ENCODE results near the gene PLA2G7. TPM values are rescaled to one million over a fixed set of nuclear protein-coding genes. Genes with fewer than 3 reads are reported as not detected.

The PLA2G7 gene
- polyA plus RNA-seq, 1 experiment: not detected

DNA sequence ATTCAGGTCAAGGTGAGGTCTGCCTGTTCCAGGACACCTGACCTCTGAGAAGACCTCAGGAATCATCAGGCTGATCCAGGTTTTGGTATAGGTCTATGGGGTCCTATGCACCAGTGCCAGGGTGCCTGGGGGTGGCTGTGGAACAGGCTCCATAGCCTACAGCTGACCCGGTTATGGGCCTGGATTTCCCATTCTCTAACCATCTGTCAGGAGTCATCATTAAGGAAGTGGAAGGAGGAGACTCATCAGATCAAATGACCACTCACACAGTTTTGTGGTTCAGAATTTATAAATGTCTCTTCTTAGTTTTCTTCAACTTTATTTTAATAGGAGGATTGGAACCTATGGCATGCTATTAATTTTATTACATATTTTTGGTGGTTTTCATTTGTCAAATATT lies 14.8 kb downstream of the PLA2G7 start:
- no peak for DNase-seq (ENCODE audit: low read depth)
- TF ChIP-seq, protein P1, sequence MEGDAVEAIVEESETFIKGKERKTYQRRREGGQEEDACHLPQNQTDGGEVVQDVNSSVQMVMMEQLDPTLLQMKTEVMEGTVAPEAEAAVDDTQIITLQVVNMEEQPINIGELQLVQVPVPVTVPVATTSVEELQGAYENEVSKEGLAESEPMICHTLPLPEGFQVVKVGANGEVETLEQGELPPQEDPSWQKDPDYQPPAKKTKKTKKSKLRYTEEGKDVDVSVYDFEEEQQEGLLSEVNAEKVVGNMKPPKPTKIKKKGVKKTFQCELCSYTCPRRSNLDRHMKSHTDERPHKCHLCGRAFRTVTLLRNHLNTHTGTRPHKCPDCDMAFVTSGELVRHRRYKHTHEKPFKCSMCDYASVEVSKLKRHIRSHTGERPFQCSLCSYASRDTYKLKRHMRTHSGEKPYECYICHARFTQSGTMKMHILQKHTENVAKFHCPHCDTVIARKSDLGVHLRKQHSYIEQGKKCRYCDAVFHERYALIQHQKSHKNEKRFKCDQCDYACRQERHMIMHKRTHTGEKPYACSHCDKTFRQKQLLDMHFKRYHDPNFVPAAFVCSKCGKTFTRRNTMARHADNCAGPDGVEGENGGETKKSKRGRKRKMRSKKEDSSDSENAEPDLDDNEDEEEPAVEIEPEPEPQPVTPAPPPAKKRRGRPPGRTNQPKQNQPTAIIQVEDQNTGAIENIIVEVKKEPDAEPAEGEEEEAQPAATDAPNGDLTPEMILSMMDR (IDR thresholded peaks at IDR 0.05; ENCODE audit: insufficient read depth, low read depth, low read length): no peak
- POLR2A ChIA-PET: no interaction called here
- no peak overlapping the region for H3K4me3 ChIP-seq (ENCODE audit: low read depth, low read length)
- no peaks in the 10 kb centered on the region for H3K36me3 ChIP-seq (ENCODE audit: control insufficient read depth, insufficient read depth, low read length)
- CTCF ChIA-PET: no interaction called here
- H3K27me3 ChIP-seq (ENCODE audit: control insufficient read depth, insufficient read depth, low read length): no peaks in the 10 kb centered on the region

DNA sequence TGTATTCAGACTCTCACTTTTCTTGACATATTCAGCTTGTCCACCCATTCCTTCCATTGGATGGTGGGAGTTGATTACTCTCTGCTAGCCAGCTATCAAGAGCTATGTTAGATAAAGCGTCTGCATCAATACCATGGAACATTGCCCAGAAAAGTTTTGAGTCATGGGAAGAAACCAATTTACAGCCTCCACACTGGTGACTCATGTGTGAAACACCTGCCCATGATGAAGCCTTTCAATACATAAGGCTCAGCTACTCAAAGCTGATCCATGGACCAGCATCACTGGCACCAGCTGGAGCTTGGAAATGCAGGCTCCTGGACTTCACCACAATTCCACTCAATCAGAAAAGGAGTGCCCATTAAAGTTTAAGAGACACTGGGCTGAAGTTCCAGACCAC lies 16.1 kb downstream of the PLA2G7 start:
- no peak for DNase-seq (ENCODE audit: low read depth)
- TF ChIP-seq, protein P1 (IDR thresholded peaks at IDR 0.05; ENCODE audit: insufficient read depth, low read depth, low read length): no peak

DNA sequence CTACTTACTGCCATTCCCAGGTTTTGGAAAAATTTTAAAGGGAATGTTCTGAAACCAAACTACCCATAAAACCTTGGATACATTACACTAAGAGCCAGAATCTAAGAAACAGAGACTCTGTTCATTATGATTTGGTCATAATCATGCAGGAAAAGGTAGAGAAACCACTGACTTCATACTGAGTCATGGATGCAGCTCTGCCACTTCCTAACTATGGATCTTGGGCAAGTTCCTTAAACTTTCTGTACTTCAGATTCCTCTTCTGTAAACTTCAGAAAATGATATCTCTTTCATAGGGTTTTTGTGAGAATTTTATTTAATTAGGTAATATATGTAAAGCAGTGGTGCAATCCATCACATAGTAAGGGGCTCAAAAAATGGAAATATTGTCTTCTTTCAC lies 20.0 kb downstream of the PLA2G7 start:
- TF ChIP-seq, protein P1 (IDR thresholded peaks at IDR 0.05; ENCODE audit: insufficient read depth, low read depth, low read length): no peak
- ChIA-PET POLR2A (no interaction called here), CTCF (no interaction called here)
- Histone ChIP-seq H3K36me3 (ENCODE audit: control insufficient read depth, insufficient read depth, low read length) (no peaks in the 10 kb centered on the region), H3K27me3 (ENCODE audit: control insufficient read depth, insufficient read depth, low read length) (no peaks in the 10 kb centered on the region), H3K4me3 (ENCODE audit: low read depth, low read length) (no peak overlapping the region)
- no peak for DNase-seq (ENCODE audit: low read depth)

More for the DNA sequence above, 16.1 kb downstream of the PLA2G7 start:
- CTCF ChIA-PET: no interaction called here
- H3K36me3 ChIP-seq (ENCODE audit: control insufficient read depth, insufficient read depth, low read length): no peaks in the 10 kb centered on the region
- no peak overlapping the region for H3K4me3 ChIP-seq (ENCODE audit: low read depth, low read length)
- H3K27me3 ChIP-seq (ENCODE audit: control insufficient read depth, insufficient read depth, low read length): no peaks in the 10 kb centered on the region
- POLR2A ChIA-PET: no interaction called here

DNA sequence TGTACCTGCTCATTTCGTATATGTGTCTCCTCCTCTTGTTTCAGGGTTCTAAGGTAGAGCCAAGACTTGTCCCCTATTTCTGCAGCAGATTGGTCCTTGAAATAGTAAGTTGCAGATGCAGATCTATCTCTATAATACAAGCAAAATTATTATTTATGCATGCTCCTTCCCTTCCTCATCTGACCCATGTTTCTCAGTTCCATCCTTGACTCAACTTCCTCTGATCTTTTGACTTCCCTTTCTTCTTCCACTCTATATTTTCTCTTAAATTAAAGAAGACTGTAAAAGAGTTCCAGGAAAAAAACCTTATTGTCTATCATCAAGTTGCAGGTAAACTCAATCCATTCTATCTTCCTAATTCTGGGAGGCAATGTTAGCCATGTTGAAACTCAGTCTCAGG lies 23.7 kb downstream of the PLA2G7 start:
- Histone ChIP-seq H3K36me3 (ENCODE audit: control insufficient read depth, insufficient read depth, low read length) (no peaks in the 10 kb centered on the region), H3K4me3 (ENCODE audit: low read depth, low read length) (no peak overlapping the region), H3K27me3 (ENCODE audit: control insufficient read depth, insufficient read depth, low read length) (no peaks in the 10 kb centered on the region)
- ChIA-PET POLR2A (no interaction called here), CTCF (no interaction called here)
- no peak for DNase-seq (ENCODE audit: low read depth)
- TF ChIP-seq, protein P1 (IDR thresholded peaks at IDR 0.05; ENCODE audit: insufficient read depth, low read depth, low read length): no peak

DNA sequence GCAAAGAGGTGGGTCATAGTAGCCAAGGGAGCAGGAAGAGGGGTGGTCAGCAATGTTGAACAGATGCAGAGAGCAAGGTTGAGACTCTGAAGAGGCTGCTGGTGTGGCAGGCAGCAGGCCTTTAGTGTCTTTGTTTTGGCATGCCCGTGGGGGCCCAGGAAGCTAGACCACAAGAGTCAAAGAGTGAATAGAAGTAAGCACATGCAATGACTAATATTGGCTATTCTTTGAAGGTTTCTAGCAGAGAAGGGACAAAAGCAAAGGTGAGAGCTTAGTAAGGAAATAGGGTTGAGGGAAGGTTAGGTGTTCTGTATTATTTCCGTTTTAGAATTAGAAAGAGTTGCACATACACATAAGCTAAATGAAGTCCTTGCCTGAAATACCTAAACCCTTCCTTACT lies 28.7 kb downstream of the PLA2G7 start:
- CTCF ChIA-PET: interaction anchor here (0.8 kb wide), 1 partner anchor 16 kb away, joined by 3 read pairs; no protein-coding TSS in a partner anchor
- no peaks in the 10 kb centered on the region for H3K27me3 ChIP-seq (ENCODE audit: control insufficient read depth, insufficient read depth, low read length)
- H3K36me3 ChIP-seq (ENCODE audit: control insufficient read depth, insufficient read depth, low read length): no peaks in the 10 kb centered on the region
- DNase-seq (ENCODE audit: low read depth): no peak
- POLR2A ChIA-PET: no interaction called here
- H3K4me3 ChIP-seq (ENCODE audit: low read depth, low read length): no peak overlapping the region
- TF ChIP-seq, protein P1 (IDR thresholded peaks at IDR 0.05; ENCODE audit: insufficient read depth, low read depth, low read length): no peak

Measured in BJ (cell line).